ENCODE results near the gene SLC38A8. TPM values are rescaled to one million over a fixed set of nuclear protein-coding genes. Genes with fewer than 3 reads are reported as not detected.
A peak's percentile ranks its signal among the peaks of the same experiment; 100 is the strongest.

The SLC38A8 gene
- total and polyA plus RNA-seq, 11 donors = 0.29 to 25.3 (median 0.87) TPM; not detected in 3

DNA sequence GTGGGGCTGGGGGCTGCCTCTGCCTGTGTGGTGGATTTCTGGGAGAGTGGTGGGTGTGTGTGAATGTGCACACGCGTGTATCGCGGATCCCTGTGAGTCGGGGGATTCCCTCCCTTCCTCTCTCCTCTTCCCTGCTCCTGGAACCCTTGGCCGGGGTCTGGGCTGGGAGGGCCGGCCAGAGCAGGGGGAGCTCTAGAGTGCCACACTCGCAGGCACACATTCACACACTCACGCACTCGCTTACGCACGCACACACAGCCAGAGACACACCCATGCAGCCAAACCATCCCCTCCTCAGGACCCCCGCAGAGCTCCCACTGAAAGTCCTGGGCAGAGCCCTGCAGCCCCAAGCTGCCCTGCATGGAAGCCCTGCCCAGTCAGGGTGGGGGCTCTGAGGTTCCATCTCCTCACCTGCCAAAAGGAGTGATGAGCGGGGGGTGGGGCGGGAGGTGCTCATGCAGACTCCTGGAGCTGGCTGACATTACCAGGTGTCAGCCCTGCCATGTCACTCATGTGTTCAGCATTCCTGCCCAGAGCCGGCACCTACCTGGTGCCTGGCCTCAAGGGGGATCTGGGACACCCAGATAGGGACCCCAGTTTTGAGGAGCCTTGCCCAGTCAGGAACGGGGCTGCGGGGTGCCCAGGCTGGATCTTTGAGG, 72.7 kb downstream of the SLC38A8 start:
- no peaks in the 10 kb centered on the region for H3K9me3 ChIP-seq
- WGBS, 4 donors = 62 to 77% (median 70%) methylated on average over 7 to 18 of the region's 18 CpGs
- peaks cover 0 to 9% (median 0%) of the 10 kb centered on the region in 12 donors for H3K4me1 ChIP-seq
- ATAC-seq (no peak), DNase-seq (peak in 2 of 5 donors; percentile 17 to 62)
- H3K4me3 ChIP-seq = no peak overlapping the region
- TF ChIP-seq POLR2A (IDR thresholded peaks at IDR 0.05) = no peak
- TF ChIP-seq, protein P1, sequence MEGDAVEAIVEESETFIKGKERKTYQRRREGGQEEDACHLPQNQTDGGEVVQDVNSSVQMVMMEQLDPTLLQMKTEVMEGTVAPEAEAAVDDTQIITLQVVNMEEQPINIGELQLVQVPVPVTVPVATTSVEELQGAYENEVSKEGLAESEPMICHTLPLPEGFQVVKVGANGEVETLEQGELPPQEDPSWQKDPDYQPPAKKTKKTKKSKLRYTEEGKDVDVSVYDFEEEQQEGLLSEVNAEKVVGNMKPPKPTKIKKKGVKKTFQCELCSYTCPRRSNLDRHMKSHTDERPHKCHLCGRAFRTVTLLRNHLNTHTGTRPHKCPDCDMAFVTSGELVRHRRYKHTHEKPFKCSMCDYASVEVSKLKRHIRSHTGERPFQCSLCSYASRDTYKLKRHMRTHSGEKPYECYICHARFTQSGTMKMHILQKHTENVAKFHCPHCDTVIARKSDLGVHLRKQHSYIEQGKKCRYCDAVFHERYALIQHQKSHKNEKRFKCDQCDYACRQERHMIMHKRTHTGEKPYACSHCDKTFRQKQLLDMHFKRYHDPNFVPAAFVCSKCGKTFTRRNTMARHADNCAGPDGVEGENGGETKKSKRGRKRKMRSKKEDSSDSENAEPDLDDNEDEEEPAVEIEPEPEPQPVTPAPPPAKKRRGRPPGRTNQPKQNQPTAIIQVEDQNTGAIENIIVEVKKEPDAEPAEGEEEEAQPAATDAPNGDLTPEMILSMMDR (IDR thresholded peaks at IDR 0.05) = no peak
- no peak overlapping the region for H3K27ac ChIP-seq
- intact Hi-C loops (cut with DNase I) = loop anchor here in 9 of 10 donors (2.0 to 10.0 kb wide), 9 partner anchors 92 to 515 kb away; no protein-coding TSS in a partner anchor
- peaks cover 0 to 16% (median 0%) of the 10 kb centered on the region in 9 donors for H3K36me3 ChIP-seq
- H3K27me3 ChIP-seq = peaks cover 0 to 10% (median 0%) of the 10 kb centered on the region in 9 donors

DNA sequence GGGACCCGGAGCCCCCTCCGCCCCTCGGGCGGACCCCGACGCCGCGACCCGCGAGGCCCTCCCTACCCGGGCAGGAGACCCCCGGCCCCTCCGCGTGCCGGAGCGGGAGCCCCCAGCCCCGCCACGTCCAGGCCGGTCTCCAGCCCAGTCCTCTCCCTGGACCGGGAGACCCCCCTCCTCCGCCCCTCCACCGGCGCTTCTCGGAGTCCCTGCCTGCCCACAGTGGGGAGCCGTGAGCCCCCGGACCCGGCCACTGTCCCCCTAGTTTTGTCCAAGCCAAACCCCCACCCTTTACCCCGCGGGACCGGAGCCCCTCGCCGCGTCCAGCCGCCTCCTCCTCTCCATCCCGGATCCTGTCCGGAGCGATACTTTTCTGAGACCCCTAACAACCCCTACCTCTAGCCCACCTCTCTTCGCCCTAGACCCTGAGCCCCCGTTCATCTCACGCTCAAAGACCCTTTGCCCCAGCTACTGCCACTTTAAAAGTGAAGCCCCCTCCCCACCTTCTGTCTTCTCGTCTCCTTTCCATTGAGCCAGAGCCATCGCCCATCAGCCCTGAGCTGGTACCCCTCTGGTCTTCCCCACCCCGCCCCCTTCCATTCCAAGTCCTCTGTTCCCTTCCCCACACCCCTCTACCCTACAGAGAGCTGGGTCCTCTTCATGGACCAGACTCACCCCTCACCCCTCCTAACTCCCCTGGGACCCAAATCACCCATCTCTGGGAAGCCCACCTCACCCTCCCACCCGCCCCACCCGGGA, 73.5 kb downstream of the SLC38A8 start:
- 11 to 22% (median 15%) methylated on average over 22 to 45 of the region's 45 CpGs for WGBS, 4 donors
- peak in 2 of 5 donors; percentile 24 to 63 for DNase-seq

DNA sequence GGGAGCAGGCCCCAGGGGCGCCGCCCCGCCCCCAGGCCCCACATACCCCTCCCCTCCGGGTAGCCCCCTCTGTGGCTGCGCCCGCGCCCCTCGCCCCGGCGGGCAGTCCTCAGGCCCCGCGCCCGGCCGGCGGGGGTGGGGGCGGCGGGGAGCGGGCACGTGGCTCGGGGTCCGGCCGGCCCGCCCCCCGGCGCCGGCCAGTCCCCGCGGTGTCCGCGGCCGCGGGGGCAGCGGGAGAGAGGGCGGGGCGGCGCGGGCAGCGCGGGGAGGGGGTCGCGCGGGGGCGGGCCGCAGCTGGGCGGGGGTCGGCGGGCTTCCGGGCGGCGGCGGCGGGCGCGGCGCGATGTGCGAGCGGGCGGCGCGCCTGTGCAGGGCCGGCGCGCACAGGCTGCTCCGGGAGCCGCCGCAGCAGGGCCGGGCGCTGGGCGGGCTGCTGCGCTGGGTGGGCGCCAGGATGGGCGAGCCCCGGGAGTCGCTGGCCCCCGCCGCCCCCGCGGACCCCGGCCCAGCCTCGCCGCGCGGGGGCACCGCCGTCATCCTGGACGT, 74.2 kb downstream of the SLC38A8 start:
- no peak for DNase-seq
- no peak for TF ChIP-seq POLR2A (IDR thresholded peaks at IDR 0.05)
- H3K4me3 ChIP-seq = peak overlapping the region in 10 of 12 donors; percentile 26 to 56 (median 44)
- H3K9me3 ChIP-seq = no peaks in the 10 kb centered on the region
- peaks cover 0 to 9% (median 0%) of the 10 kb centered on the region in 12 donors for H3K4me1 ChIP-seq
- peaks cover 0 to 20% (median 0%) of the 10 kb centered on the region in 9 donors for H3K36me3 ChIP-seq
- no peak overlapping the region for H3K27ac ChIP-seq
- 0 to 1% (median 1%) methylated on average over 5 to 85 of the region's 87 CpGs for WGBS, 4 donors
- peaks cover 0 to 10% (median 0%) of the 10 kb centered on the region in 9 donors for H3K27me3 ChIP-seq
- no peak for ATAC-seq
- intact Hi-C loops (cut with DNase I) = loop anchor here in 7 of 10 donors (1.0 to 10.0 kb wide), 7 partner anchors 94 to 516 kb away; no protein-coding TSS in a partner anchor

More for the DNA sequence above, 73.5 kb downstream of the SLC38A8 start:
- TF ChIP-seq POLR2A (IDR thresholded peaks at IDR 0.05) = no peak
- TF ChIP-seq, protein P1 (IDR thresholded peaks at IDR 0.05) = no peak
- no peaks in the 10 kb centered on the region for H3K9me3 ChIP-seq
- no peak for ATAC-seq
- H3K4me3 ChIP-seq = peak overlapping the region in 1 of 12 donors; percentile 56
- peaks cover 0 to 19% (median 0%) of the 10 kb centered on the region in 9 donors for H3K36me3 ChIP-seq
- intact Hi-C loops (cut with DNase I) = loop anchor here in 7 of 10 donors (1.0 to 10.0 kb wide), 7 partner anchors 93 to 516 kb away; no protein-coding TSS in a partner anchor
- H3K27me3 ChIP-seq = peaks cover 0 to 10% (median 0%) of the 10 kb centered on the region in 9 donors
- peaks cover 0 to 9% (median 0%) of the 10 kb centered on the region in 12 donors for H3K4me1 ChIP-seq
- H3K27ac ChIP-seq = no peak overlapping the region

DNA sequence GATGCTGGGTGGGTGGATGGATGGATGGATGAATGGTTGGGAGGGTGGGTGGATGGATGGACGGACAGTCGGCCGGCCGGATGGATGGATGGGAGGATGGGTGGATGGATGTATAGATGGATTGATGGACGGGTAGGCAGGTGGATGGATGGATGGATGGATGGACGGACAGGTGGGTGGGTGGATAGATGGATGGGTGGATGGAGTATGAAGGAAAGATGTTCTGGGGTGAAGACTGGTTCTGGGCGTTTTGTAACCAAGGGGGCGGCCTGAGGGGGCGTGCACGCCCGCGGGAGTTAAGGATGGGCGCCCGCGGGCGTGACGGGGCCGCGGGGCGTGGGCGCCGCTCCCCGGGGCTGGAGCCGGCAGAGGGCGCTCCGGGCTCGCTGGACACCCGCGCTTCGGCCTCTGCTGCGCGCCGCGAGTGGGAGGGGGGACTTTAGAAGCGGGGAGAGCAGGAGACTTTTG, 74.7 kb downstream of the SLC38A8 start, which contains the start of gene NECAB2:
NECAB2 (plus strand) TSS at position 407 of the 468 bp plus-strand sequence. CDS start 405 bp downstream, outside the sequence.
- Histone ChIP-seq H3K9me3 (no peaks in the 10 kb centered on the region), H3K36me3 (peaks cover 0 to 25% (median 4%) of the 10 kb centered on the region in 9 donors), H3K4me3 (peak within 1 kb of the TSS in 10 of 12 donors; percentile 26 to 56 (median 44)), H3K27ac (no peak within 1 kb of the TSS), H3K4me1 (peaks cover 0 to 9% (median 0%) of the 10 kb centered on the region in 12 donors), H3K27me3 (peaks cover 0 to 10% (median 0%) of the 10 kb centered on the region in 9 donors)
- TF ChIP-seq POLR2A (IDR thresholded peaks at IDR 0.05) = no peak
- TF ChIP-seq, protein P1 (IDR thresholded peaks at IDR 0.05) = peak; percentile 36 to 81 (median 68)
- ATAC-seq (peak in 2 of 4 donors; percentile 30 to 40), DNase-seq (peak in 4 of 5 donors; percentile 58 to 75 (median 65))
- 11 to 12% (median 12%) methylated on average over 31 to 35 of the region's 35 CpGs for WGBS, 4 donors
- intact Hi-C loops (cut with DNase I) = loop anchor here in 8 of 10 donors (1.0 to 10.0 kb wide), 8 partner anchors 94 to 517 kb away; no protein-coding TSS in a partner anchor
